ENCODE measurements around the gene PODNL1. TPM values are rescaled to one million over a fixed set of nuclear protein-coding genes. Genes with fewer than 3 reads are reported as not detected.

PODNL1 gene
- total RNA-seq (2021) (1.1 to 1.4 TPM (median 1.4 TPM) in 3 replicates), Bru-seq, nascent RNA (percentile 12 among the genes with signal in this experiment)
- long read RNA-seq, experiment 1, partial matches to known transcripts = 1 of 5 reads
- long read RNA-seq, experiment 1, other reads (novel, unspliced or antisense) = 2 of 5 reads
- long read RNA-seq, experiment 2, partial matches to known transcripts = 0 of 2 reads
- long read RNA-seq, experiment 2, other reads (novel, unspliced or antisense) = 2 of 2 reads
- long read RNA-seq, experiment 3 = 0 reads

DNA sequence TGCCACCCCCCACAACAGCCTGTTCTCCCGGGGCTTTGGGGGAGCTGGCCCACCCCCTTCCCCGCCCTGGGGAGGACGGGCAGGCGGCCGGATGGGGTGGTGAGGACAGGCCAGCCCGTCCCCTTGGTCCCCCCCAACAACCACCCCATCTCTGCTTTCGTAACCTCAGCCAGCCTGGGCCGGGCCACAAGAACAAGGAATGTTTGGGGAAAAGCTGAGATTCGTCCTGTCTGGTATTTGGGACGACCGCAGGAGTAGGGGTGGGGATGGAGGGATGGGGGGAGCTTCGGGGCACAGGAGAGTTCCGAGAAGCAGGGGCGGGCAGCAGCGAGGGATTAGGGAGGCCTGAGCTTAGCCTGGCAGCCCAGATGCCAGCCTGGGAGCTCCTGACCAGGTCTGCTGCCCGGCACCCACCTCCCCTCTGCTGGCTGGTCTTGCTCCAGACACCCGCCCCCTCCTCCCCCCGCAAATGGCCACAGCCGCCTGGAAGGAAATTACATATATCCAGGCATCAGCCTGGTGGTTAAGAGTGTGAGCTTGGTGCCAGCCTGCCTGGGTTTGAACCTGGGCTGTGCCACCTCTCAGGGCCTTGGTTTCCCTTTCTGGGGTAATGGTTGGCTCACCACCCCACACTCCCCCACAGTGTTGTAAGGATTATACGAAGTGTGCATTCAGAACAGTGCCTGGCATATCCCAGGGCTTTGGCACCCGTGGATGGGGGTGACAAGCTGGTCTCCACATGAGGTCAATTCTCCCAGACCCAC lies at the start of gene PODNL1:
Gene PODNL1, minus strand, starts transcription at position 117 of the 764 bp plus-strand sequence. CDS start 236 bp downstream, outside the sequence.
- peak within 1 kb of the TSS; percentile 29; the same call in 1 of the 2 replicates for H3K4me3 Mint-ChIP-seq
- DNase-seq (ENCODE audit: low spot score) (no peak), ATAC-seq (no peak)
- no peaks in the 10 kb centered on the region for H3K36me3 Mint-ChIP-seq
- TF ChIP-seq EMX1 (CRISPR knock-in tag; IDR thresholded peaks at IDR 0.05) (no peak), TCF7 (CRISPR knock-in tag; IDR thresholded peaks at IDR 0.05; ENCODE audit: low read depth) (no peak), OVOL2 (CRISPR knock-in tag; IDR thresholded peaks at IDR 0.05; ENCODE audit: borderline replicate concordance) (no peak), NR2C2 (CRISPR knock-in tag; IDR thresholded peaks at IDR 0.05) (no peak), ZNF219 (CRISPR knock-in tag; IDR thresholded peaks at IDR 0.05; ENCODE audit: borderline replicate concordance) (no peak), TEAD1 (CRISPR knock-in tag; IDR thresholded peaks at IDR 0.05) (no peak), CBFB (CRISPR knock-in tag; IDR thresholded peaks at IDR 0.05; ENCODE audit: low read depth) (no peak), HMGA2 (CRISPR knock-in tag; IDR thresholded peaks at IDR 0.05) (no peak), GABPB1 (CRISPR knock-in tag; IDR thresholded peaks at IDR 0.05) (no peak), FOXJ3 (CRISPR knock-in tag; IDR thresholded peaks at IDR 0.05; ENCODE audit: borderline replicate concordance) (no peak)
- TF ChIP-seq, protein P1, sequence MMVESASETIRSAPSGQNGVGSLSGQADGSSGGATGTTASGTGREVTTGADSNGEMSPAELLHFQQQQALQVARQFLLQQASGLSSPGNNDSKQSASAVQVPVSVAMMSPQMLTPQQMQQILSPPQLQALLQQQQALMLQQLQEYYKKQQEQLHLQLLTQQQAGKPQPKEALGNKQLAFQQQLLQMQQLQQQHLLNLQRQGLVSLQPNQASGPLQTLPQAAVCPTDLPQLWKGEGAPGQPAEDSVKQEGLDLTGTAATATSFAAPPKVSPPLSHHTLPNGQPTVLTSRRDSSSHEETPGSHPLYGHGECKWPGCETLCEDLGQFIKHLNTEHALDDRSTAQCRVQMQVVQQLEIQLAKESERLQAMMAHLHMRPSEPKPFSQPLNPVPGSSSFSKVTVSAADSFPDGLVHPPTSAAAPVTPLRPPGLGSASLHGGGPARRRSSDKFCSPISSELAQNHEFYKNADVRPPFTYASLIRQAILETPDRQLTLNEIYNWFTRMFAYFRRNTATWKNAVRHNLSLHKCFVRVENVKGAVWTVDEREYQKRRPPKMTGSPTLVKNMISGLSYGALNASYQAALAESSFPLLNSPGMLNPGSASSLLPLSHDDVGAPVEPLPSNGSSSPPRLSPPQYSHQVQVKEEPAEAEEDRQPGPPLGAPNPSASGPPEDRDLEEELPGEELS (CRISPR knock-in tag; IDR thresholded peaks at IDR 0.05) = no peak
- TF ChIP-seq, protein P2, sequence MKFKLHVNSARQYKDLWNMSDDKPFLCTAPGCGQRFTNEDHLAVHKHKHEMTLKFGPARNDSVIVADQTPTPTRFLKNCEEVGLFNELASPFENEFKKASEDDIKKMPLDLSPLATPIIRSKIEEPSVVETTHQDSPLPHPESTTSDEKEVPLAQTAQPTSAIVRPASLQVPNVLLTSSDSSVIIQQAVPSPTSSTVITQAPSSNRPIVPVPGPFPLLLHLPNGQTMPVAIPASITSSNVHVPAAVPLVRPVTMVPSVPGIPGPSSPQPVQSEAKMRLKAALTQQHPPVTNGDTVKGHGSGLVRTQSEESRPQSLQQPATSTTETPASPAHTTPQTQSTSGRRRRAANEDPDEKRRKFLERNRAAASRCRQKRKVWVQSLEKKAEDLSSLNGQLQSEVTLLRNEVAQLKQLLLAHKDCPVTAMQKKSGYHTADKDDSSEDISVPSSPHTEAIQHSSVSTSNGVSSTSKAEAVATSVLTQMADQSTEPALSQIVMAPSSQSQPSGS (CRISPR knock-in tag; IDR thresholded peaks at IDR 0.05; ENCODE audit: borderline replicate concordance, low read depth) = no peak
- TF ChIP-seq, protein P3, sequence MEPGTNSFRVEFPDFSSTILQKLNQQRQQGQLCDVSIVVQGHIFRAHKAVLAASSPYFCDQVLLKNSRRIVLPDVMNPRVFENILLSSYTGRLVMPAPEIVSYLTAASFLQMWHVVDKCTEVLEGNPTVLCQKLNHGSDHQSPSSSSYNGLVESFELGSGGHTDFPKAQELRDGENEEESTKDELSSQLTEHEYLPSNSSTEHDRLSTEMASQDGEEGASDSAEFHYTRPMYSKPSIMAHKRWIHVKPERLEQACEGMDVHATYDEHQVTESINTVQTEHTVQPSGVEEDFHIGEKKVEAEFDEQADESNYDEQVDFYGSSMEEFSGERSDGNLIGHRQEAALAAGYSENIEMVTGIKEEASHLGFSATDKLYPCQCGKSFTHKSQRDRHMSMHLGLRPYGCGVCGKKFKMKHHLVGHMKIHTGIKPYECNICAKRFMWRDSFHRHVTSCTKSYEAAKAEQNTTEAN (CRISPR knock-in tag; IDR thresholded peaks at IDR 0.05) = no peak
- TF ChIP-seq, protein P4, sequence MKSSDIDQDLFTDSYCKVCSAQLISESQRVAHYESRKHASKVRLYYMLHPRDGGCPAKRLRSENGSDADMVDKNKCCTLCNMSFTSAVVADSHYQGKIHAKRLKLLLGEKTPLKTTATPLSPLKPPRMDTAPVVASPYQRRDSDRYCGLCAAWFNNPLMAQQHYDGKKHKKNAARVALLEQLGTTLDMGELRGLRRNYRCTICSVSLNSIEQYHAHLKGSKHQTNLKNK (CRISPR knock-in tag; IDR thresholded peaks at IDR 0.05) = no peak
- TF ChIP-seq, protein P5, sequence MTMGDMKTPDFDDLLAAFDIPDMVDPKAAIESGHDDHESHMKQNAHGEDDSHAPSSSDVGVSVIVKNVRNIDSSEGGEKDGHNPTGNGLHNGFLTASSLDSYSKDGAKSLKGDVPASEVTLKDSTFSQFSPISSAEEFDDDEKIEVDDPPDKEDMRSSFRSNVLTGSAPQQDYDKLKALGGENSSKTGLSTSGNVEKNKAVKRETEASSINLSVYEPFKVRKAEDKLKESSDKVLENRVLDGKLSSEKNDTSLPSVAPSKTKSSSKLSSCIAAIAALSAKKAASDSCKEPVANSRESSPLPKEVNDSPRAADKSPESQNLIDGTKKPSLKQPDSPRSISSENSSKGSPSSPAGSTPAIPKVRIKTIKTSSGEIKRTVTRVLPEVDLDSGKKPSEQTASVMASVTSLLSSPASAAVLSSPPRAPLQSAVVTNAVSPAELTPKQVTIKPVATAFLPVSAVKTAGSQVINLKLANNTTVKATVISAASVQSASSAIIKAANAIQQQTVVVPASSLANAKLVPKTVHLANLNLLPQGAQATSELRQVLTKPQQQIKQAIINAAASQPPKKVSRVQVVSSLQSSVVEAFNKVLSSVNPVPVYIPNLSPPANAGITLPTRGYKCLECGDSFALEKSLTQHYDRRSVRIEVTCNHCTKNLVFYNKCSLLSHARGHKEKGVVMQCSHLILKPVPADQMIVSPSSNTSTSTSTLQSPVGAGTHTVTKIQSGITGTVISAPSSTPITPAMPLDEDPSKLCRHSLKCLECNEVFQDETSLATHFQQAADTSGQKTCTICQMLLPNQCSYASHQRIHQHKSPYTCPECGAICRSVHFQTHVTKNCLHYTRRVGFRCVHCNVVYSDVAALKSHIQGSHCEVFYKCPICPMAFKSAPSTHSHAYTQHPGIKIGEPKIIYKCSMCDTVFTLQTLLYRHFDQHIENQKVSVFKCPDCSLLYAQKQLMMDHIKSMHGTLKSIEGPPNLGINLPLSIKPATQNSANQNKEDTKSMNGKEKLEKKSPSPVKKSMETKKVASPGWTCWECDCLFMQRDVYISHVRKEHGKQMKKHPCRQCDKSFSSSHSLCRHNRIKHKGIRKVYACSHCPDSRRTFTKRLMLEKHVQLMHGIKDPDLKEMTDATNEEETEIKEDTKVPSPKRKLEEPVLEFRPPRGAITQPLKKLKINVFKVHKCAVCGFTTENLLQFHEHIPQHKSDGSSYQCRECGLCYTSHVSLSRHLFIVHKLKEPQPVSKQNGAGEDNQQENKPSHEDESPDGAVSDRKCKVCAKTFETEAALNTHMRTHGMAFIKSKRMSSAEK (CRISPR knock-in tag; IDR thresholded peaks at IDR 0.05; ENCODE audit: borderline replicate concordance) = no peak
- H3K9me3 Mint-ChIP-seq = peaks cover 5% of the 10 kb centered on the region; the same call in 1 of the 2 replicates
- POLR2A ChIA-PET = interaction anchor here (0.6 to 1.8 kb wide), 3 partner anchors 15 to 143 kb away, joined by 3 to 6 read pairs (median 4); no protein-coding TSS in a partner anchor
- H3K4me1 Mint-ChIP-seq = peaks cover 29% of the 10 kb centered on the region
- H3K27me3 Mint-ChIP-seq (ENCODE audit: low read depth) = no peaks in the 10 kb centered on the region; the same call in 1 of the 2 replicates
- H3K27ac Mint-ChIP-seq = no peak within 1 kb of the TSS
- CTCF ChIA-PET = interaction anchor here (0.9 to 1.9 kb wide), 11 partner anchors 14 to 135 kb away, joined by 3 to 11 read pairs (median 5); partner anchors contain the start of genes DCAF15, IL27RA and MISP3
